Neural progenitor cell (in vitro differentiated cells): ENCODE measurements around the gene RNF25.

ENCODE experiments used
- CTCF ChIP-seq: fragments of 200-600 bp; sonication (generic); IDR thresholded peaks from 2 replicates; pipeline ENCODE4 v1.5.1; 2017; ENCODE audit warnings: antibody characterized with exemption, mild to moderate bottlenecking
- EZH2 ChIP-seq: fragments of 200-600 bp; sonication (generic); IDR thresholded peaks from 2 replicates; pipeline ENCODE4 v1.6.1; 2017; ENCODE audit warnings: antibody characterized with exemption, mild to moderate bottlenecking, moderate library complexity

GRCh38 chr2:218621007-218621406 lies 50.8 kb downstream of the RNF25 start:
- TF ChIP-seq CTCF = no peak
- TF ChIP-seq EZH2 = no peak
